HG03521 (cell line): Measurements from ENCODE around the gene CHST3.
"Not testable (repeated sequence)": the region's sequence is repeated elsewhere in the genome, so short reads cannot be mapped to it uniquely, and the experiment has no call there.

Experiments
- ATAC-seq: cut with Tn5 transposase; IDR thresholded peaks from one replicate; pipeline ENCODE4 v1.9.1; 2021; ENCODE audit warnings: mild to moderate bottlenecking, moderate library complexity; ENCODE audit not compliant: unreplicated experiment

The CHST3 gene

GRCh38 chr10:72026278-72027111, 62.3 kb downstream of the CHST3 start:
- ATAC-seq: no peak

- ATAC-seq: no peak
Observed at GRCh38 chr10:72027498-72027897, 63.3 kb downstream of the CHST3 start.

DNA sequence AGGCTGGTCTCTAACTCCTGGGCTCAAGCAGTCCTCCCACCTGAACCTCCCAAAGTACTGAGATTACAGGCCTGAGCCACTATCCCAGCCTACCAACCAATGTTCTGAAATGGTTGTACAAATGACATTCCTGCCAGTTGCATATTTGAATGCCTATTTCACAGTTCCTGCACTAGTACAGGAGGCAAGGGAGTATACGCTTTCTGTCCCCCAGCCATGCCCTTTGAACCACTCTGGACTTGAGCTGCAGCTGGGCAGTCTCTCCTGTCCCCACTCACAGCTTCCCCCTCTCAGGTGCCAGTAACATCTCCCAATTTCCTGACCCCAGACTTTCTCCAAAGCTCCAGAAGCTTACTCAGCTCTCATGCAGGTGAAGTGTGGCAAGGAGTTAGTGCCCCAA, 65.2 kb downstream of the CHST3 start:
- ATAC-seq: no peak

GRCh38 chr10:72030762-72031543, 66.8 kb downstream of the CHST3 start:
- ATAC-seq: no peak

DNA sequence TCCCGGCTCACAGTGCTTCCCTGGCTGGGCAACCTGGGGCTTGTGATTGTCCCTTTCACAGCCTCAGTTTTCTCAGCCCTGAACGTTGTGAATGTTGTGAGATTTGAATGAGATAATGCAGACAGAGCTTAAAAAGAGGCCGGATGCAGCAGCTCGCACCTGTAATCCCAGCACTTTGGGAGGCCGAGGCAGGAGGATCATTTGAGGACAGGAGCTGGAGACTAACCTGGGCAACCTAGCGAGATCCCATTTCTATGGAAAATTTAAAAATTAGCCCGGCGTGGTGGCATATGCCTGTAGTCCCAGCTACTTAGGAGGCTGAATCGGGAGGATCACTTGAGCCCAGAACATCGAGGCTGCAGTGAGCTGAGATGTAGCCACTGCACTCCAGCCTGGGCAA, 67.5 kb downstream of the CHST3 start:
- no peak for ATAC-seq

- ATAC-seq: not testable (repeated sequence)
Observed at GRCh38 chr10:72032409-72033162, 68.4 kb downstream of the CHST3 start.

- no peak for ATAC-seq
Observed at GRCh38 chr10:72034040-72034499, 69.9 kb downstream of the CHST3 start.

GRCh38 chr10:72034761-72035160, 70.6 kb downstream of the CHST3 start:
- ATAC-seq: no peak

DNA sequence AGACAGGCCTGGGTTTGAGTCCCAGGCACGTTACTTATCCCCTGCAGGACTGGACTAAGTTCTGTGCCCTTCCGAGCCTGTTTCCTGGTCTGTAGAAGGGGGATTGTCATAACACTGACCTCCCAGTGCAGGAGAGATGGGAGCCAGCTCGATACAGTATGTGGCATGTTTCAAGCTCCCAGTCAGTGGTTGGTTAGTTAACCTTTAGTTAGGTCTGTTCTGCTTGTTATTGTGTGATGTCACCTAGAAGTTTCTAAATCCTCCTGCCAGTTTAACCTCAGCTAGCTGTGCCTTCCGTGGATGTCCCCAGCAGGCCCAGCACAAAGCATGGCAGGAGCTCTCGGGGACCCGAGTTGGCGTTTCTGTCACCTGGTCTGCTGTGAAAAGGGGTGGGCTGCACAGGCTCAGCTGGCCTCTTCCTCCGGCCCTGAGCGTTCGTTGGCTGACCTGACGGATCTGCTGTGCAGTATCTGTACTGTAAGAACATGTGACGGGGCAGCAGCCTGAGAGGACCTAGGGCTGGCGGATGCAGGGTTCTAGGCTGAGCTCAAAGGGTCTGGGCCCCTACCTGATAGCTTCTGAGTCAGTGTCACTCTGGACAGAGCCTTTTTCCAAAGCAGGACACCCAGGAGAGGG, 71.2 kb downstream of the CHST3 start:
- ATAC-seq: no peak

DNA sequence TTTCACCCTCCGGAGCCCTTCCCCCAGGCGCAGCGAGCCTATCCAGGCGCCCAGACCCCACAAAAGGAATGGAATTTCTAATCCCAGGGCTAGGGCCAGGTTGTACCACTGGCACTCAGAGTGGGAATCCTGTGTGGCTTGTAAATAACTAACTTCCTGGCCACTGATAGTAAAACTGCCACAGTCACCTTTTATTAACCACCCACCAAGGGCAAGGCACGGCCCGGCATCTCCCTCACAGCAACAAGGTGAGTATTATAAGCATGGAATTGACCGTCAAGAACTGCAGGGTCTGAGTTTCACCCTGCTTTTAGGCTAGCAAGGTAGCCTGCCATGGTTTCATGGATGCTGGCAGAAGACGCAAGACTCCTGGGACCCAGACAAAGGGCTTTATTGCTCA, 73.1 kb downstream of the CHST3 start:
- ATAC-seq: no peak

- ATAC-seq: no peak
Observed at GRCh38 chr10:72037811-72038210, 73.6 kb downstream of the CHST3 start.

GRCh38 chr10:72038458-72039001, 74.3 kb downstream of the CHST3 start:
- no peak for ATAC-seq

DNA sequence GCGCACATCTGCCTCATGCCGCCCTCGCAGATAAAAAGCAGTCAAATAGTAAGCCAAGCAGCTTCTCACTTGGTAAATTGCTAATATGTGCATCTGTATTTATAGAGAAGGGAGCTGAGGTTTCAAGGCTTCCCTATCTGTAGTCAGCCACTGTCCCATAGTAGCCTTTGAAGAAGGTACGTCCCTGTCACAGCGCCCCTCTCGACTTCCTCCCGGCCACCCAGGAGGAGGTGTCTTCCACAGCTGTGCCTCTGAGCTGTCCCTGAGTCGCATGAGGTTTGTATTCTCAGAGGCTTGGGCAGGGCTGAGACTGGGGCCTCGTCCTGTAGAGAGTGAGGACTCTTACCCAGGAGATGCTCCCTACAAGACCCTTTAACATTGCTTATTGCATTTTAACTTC, 75.2 kb downstream of the CHST3 start:
- no peak for ATAC-seq

DNA sequence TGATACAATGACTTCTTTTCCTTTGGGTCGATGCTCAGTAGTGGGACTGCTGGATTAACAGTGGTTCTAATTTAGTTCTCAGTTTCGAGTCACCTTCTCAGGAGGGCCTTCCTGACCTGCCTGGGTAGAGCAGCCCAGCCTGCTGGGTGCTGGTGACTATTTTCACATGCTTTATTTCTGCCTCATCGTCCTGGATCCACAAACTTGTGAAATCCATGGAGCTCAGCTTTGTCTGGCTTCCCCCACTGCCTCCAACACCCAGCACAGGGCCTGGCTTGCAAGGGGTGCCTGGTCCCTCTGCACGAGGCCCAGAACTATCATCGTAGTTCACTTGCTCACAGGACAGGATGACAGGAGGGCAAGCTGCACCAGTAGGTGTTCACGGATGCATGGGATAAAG, 77.3 kb downstream of the CHST3 start:
- no peak for ATAC-seq

GRCh38 chr10:72043016-72043834, 79.0 kb downstream of the CHST3 start:
- no peak for ATAC-seq

- no peak for ATAC-seq
Observed at GRCh38 chr10:72044417-72045041, 80.3 kb downstream of the CHST3 start.

- ATAC-seq: no peak
Observed at GRCh38 chr10:72045586-72045985, 81.4 kb downstream of the CHST3 start.

- peak; percentile 41 for ATAC-seq
Observed at GRCh38 chr10:72048450-72049124, 84.4 kb downstream of the CHST3 start.

DNA sequence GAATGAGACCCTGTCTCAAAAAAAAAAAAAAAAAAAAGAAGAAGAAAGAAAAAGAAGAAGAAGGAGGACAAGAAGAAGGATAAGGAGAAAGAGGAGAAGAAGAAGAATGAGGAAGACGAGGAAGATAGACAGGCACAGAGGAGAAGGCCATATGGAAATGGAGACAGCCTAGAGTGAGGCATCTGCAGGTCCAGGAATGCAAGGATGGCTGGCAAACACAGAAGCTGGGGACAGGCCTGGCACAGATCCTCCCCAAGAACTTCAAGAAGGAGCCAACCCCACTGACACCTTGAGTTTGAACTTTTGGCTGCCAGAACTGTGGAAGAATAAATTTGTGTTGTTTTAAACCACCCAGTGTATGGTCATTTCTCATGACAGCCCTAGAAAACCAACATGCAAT, 85.3 kb downstream of the CHST3 start:
- ATAC-seq: no peak
